GM12875 (cell line): Measurements from ENCODE around the gene UBALD2.

Experiments used
- H3K4me3 ChIP-seq: one replicate; pipeline ENCODE4 v1.5.1; 2011; ENCODE audit warnings: low read depth, low read length, control low read depth
- TF ChIP-seq, protein P1 (sequence below): IDR thresholded peaks from 2 replicates; pipeline ENCODE4 v1.5.1; 2011; ENCODE audit warnings: low read depth, mild to moderate bottlenecking, control low read depth, inconsistent platforms, low read length, moderate library complexity, borderline replicate concordance; ENCODE audit not compliant: insufficient read depth

UBALD2 gene

DNA sequence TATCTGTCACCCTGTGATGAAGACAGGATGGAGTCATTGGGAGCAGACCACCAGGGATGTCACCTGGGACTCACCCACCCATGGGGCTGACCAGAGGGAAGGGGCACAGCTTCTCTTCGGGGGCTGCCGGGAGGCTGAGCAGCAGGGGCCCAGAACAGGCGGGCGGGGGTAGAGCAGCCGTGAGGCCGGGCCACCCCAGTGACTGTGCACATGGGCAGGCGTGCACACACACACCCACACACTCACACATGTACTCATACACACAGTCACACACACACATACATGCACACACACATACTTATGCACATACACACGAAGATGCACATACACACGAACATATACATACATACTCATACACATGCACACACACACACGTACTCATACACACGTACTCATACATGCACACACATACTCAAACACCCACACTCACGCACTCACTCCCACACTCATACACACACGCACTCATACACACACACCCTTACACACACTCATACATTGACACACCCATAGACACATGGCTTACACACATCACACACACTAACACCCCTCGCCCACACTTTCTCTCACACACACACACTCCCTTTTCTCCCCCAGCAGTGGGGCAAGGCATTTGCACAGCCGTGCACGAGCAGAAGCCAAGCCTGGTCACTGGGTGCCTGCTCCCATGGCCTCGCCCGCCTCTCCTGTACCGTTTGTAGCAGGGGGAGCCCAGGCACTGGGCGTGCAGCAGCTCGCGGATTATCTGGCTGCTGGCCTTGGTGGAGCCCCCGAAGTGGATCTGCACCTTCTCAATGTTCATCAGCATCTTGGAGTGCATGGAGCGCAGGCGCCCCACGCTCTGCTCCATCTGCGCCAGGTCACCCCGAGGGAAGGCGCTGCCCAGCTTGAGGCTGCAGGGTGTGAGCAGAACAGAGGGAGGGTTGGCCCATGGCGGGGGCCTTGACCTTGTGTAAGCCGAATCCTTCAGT is 12.4 kb downstream of the UBALD2 start:
- TF ChIP-seq, protein P1, sequence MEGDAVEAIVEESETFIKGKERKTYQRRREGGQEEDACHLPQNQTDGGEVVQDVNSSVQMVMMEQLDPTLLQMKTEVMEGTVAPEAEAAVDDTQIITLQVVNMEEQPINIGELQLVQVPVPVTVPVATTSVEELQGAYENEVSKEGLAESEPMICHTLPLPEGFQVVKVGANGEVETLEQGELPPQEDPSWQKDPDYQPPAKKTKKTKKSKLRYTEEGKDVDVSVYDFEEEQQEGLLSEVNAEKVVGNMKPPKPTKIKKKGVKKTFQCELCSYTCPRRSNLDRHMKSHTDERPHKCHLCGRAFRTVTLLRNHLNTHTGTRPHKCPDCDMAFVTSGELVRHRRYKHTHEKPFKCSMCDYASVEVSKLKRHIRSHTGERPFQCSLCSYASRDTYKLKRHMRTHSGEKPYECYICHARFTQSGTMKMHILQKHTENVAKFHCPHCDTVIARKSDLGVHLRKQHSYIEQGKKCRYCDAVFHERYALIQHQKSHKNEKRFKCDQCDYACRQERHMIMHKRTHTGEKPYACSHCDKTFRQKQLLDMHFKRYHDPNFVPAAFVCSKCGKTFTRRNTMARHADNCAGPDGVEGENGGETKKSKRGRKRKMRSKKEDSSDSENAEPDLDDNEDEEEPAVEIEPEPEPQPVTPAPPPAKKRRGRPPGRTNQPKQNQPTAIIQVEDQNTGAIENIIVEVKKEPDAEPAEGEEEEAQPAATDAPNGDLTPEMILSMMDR, result no peak
- no peak overlapping the region for H3K4me3 ChIP-seq

DNA sequence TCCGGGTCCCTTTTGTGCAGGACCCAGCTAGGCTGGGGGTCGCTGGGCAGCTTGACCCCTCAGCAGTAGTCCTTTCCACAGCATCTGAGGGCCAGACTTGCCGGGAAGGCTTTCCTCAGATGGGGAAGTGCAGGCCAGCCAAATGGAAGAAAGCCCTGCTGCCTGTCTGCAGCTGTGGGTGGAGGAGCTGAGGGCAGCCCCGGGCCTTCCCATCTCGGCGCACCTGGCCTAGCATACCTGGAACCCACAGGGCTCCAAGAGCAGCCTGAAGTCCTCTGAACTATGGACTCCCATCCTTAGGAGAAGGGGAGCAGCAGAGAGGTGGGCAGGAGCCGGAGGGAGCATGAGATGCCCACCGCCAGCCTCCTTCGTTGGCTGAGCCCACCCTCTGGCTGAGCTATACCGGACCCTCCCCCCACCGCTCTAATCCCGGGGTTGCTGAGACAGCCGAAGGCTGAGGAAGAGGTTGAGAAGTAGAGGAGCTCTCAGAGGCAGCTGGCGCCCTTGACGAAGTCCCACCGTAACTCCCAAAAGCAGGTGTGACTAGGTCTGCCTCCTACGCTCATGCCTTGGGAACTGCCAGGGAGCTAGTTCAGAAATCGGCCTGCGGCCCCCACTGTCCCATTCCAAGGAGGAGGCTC is 13.2 kb downstream of the UBALD2 start:
- H3K4me3 ChIP-seq, result no peak overlapping the region
- TF ChIP-seq, protein P1, result no peak

DNA sequence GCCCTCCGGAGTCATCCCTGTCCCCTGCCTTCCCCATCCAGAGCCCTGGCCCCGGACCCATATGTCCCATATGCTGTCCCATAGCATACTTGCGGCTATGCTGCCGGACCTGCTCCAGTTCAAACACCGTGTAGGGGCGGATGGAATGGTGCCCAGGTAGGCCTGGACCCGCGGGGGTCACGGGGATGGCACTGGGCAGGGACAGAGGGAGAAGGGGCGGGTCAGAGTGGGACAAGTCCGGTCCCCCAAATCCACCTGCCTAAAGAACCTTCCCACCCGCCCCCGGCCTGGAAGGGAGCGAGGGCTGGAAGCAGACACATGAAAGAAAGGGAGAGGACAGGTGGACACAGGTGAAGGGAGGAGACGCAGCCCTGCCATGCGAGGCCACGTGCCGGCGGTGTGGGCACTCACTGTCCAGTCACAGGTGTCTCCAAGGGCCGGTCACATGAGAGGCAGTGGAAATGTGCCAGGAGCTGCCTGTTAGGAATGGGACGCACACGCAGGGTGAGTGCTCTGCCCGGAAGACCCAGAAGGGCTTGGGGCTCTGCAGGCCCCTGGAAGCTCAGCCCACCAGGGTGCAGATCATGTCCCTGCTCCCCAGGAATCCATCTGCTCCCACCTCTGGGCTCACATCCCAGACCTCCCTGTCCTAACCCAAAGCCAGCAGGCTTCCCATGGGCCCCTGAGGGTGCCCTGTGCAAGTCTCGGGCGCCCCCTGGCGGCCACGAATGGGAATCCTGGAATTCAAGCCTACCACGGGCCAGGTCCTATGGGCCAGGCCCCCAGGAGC is 14.0 kb downstream of the UBALD2 start:
- TF ChIP-seq, protein P1, result peak; percentile 90
- H3K4me3 ChIP-seq, result no peak overlapping the region

DNA sequence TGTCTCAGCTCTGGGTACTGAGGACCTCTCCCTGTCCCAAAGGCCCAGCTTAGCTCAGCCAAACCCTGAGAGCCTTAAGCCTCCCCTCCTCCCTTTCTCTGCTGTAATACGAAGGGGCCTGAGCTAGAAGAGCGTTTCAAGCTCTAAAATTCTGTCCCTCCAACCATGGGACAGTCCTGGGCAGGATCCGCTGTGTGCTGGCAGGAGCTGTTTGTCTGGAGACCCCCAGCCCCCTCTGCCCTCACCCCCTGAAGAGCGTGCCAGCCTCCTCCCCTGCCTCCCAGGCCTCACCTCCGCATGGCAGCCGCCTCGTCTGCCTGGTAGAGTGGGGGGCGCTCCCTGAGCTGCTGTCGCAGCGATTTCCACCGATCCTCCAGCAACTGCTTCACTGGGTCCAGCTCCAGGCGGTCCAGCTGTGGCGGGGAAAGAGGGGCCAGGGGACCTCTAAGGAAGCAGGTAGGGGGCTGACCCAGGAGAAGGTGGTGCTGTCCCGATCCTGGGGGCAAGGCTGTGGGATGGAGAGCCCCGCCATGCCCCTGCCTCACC is 14.7 kb downstream of the UBALD2 start:
- H3K4me3 ChIP-seq, result no peak overlapping the region
- TF ChIP-seq, protein P1, result no peak

DNA sequence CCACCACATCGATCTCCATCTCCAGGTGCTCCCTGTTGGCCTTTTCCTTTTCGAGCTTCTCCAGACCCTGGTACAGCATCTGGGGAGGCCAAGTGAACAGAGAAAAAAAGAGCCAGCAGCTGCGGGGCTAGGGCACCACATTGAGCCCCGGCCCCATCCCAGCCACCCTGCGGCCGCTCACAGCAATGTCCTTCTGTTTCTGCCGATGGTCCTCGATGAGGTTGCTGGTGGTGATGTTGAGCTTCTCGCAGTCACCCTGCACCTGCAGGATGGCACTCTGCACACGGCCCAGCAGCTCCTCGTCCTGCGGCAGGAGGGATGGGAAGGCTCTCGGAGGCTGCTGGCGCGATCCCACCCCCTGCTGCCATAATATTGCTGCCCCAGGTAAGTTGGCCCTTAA is 15.5 kb downstream of the UBALD2 start:
- TF ChIP-seq, protein P1, result no peak
- no peak overlapping the region for H3K4me3 ChIP-seq

DNA sequence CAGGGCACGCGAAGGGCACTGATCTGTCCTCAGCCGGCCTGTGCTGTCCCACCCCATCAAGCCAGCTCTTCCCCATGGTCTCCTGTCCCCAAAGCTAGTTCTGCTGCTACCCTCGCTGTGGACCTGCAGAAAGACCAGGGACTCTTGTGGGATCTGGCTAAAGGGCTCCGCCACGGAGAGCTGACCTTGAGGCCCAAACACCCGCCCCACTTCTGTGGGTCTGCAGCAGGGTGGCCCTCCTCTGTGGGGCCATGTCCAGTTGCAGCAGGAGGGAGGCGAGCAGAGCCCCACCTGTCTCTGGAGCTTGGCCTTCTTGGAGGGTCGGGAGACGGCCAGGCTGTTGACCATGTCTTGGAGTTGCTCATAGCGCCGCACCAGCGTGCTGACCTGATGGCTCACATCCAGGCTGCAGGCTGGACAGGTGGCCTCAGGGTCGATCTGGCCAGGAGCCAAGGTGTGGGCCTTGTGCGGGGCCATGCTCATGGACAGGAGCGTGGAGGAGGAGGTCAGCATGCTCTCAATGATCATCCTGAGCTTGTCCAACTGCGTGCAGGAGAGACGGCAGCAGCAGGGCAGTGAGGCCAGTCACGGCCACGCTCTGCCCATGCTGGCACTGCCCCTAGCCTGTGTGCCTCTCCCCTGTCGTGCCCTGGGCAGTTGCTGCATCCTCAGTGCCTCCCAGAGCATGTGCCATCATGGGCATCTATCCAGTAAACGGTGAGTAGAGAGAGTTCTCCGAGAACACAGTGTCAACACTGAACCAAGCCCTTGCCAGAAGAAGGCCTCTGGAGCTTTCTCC is 16.6 kb downstream of the UBALD2 start:
- TF ChIP-seq, protein P1, result no peak
- no peak overlapping the region for H3K4me3 ChIP-seq
